IMR-90 (cell line): ENCODE results near the gene HSD17B4. TPM values are rescaled to one million over a fixed set of nuclear protein-coding genes. Genes with fewer than 3 reads are reported as not detected.

Experiments
- ATAC-seq: fragments of 200-7000 bp; cut with Tn5 transposase; 2 replicates; pipeline ENCODE4 v1.9.1; 2020; ENCODE audit warnings: low read depth, mild to moderate bottlenecking, moderate library complexity
- BruUV-seq: library from RNA; stranded (reverse); fragments of 400-500 nt; replicated peaks from 2 replicates; lab custom pipeline; 2021; lab: Mats Ljungman, UMichigan
- CTCF ChIA-PET: fragments of 300-600 bp; formaldehyde crosslinking; extraction: SDS; loops from one replicate; lab custom pipeline; 2021; ENCODE audit warnings: antibody characterized with exemption; lab: Yijun Ruan, JAX
- POLR2A ChIA-PET: fragments of 300-600 bp; sonication (Branson Sonifier 250); formaldehyde crosslinking; loops from one replicate; lab custom pipeline; 2022; ENCODE audit warnings: antibody characterized with exemption; ENCODE audit not compliant: unreplicated experiment; lab: Charles Lee
- DNase-seq: peaks from one replicate; pipeline ENCODE4 v3.0.0; 2013
- H2AFZ ChIP-seq: replicated peaks from 2 replicates; pipeline ENCODE3; 2013; ENCODE audit warnings: low read length, mild to moderate bottlenecking; ENCODE audit not compliant: poor library complexity
- H2AK5ac ChIP-seq: 2 replicates; pipeline ENCODE4 v1.6.1; 2013; ENCODE audit warnings: low read depth, low read length, inconsistent platforms
- H2AK9ac ChIP-seq: replicated peaks from 2 replicates; pipeline ENCODE3; 2013; ENCODE audit warnings: mild to moderate bottlenecking, low read depth, low read length, moderate library complexity; ENCODE audit not compliant: poor library complexity
- H2BK120ac ChIP-seq: 2 replicates; pipeline ENCODE4 v1.6.1; 2013; ENCODE audit warnings: low read depth, low read length, inconsistent platforms
- H2BK15ac ChIP-seq: 3 replicates; pipeline ENCODE4 v1.6.1; 2013; ENCODE audit warnings: low read depth, low read length, inconsistent platforms
- H2BK20ac ChIP-seq: 2 replicates; pipeline ENCODE4 v1.6.1; 2013; ENCODE audit warnings: low read depth, mild to moderate bottlenecking, inconsistent platforms, low read length, moderate library complexity
- H2BK5ac ChIP-seq: 2 replicates; pipeline ENCODE4 v1.6.1; 2013; ENCODE audit warnings: mild to moderate bottlenecking, low read depth, low read length, inconsistent platforms; ENCODE audit not compliant: poor library complexity, severe bottlenecking
- H3K14ac ChIP-seq: replicated peaks from 2 replicates; pipeline ENCODE4 v1.6.1; 2013; ENCODE audit warnings: low read depth, low read length, inconsistent platforms
- H3K18ac ChIP-seq: 2 replicates; pipeline ENCODE4 v1.6.1; 2013; ENCODE audit warnings: low read depth, low read length, control low read depth
- H3K23ac ChIP-seq: 2 replicates; pipeline ENCODE4 v1.6.1; 2013; ENCODE audit warnings: low read depth, low read length, inconsistent platforms
- H3K27ac ChIP-seq: 2 replicates; pipeline ENCODE4 v1.5.1; 2013; ENCODE audit warnings: mild to moderate bottlenecking, control low read depth, low read length; ENCODE audit not compliant: insufficient read depth
- H3K27me3 ChIP-seq: 2 replicates; pipeline ENCODE4 v1.6.1; 2013; ENCODE audit warnings: low read length; ENCODE audit not compliant: control insufficient read depth, insufficient read depth
- H3K36me3 ChIP-seq: 2 replicates; pipeline ENCODE4 v1.6.1; 2013; ENCODE audit warnings: low read length, mixed read lengths; ENCODE audit not compliant: control insufficient read depth, insufficient read depth
- H3K4ac ChIP-seq: 2 replicates; pipeline ENCODE4 v1.6.1; 2013; ENCODE audit warnings: low read depth, low read length, inconsistent platforms
- H3K4me1 ChIP-seq: 2 replicates; pipeline ENCODE4 v1.6.1; 2013; ENCODE audit warnings: low read length, mixed read lengths; ENCODE audit not compliant: control insufficient read depth, insufficient read depth
- H3K4me2 ChIP-seq: 2 replicates; pipeline ENCODE4 v1.6.1; 2013; ENCODE audit warnings: low read depth, mild to moderate bottlenecking, control low read depth, low read length, moderate library complexity
- H3K4me3 ChIP-seq: 2 replicates; pipeline ENCODE4 v1.5.1; 2013; ENCODE audit warnings: low read depth, mild to moderate bottlenecking, control low read depth, low read length, moderate library complexity; ENCODE audit not compliant: insufficient read depth
- H3K56ac ChIP-seq: 2 replicates; pipeline ENCODE4 v1.6.1; 2013; ENCODE audit warnings: low read length, inconsistent platforms; ENCODE audit not compliant: insufficient read depth; ENCODE audit errors: extremely low read depth
- H3K79me1 ChIP-seq, 2 experiments: 2 replicates each; pipeline ENCODE4 v1.6.1; 2013; ENCODE audit warnings: low read length in 2 of 2, inconsistent platforms in 1 of 2, low read depth in 1 of 2
- H3K9ac ChIP-seq: 2 replicates; pipeline ENCODE4 v1.6.1; 2013; ENCODE audit warnings: low read depth, low read length, control low read depth
- H3K9me1 ChIP-seq: 2 replicates; pipeline ENCODE4 v1.6.1; 2013; ENCODE audit warnings: low read length, inconsistent platforms; ENCODE audit not compliant: insufficient read depth
- H3K9me3 ChIP-seq: 2 replicates; pipeline ENCODE4 v1.6.1; 2013; ENCODE audit warnings: low read length; ENCODE audit not compliant: control insufficient read depth, insufficient read depth
- H4K20me1 ChIP-seq: 2 replicates; pipeline ENCODE4 v1.6.1; 2013; ENCODE audit warnings: low read length, inconsistent platforms; ENCODE audit not compliant: insufficient read depth
- H4K5ac ChIP-seq: 2 replicates; pipeline ENCODE4 v1.6.1; 2013; ENCODE audit warnings: mild to moderate bottlenecking, low read depth, low read length, control low read depth
- H4K8ac ChIP-seq, 2 experiments: 2 replicates each; pipeline ENCODE4 v1.6.1; 2013; ENCODE audit warnings: low read depth in 2 of 2, low read length in 2 of 2, control low read depth in 1 of 2, inconsistent platforms in 1 of 2
- H4K91ac ChIP-seq: 2 replicates; pipeline ENCODE4 v1.6.1; 2013; ENCODE audit warnings: low read depth, low read length, inconsistent platforms; ENCODE audit not compliant: insufficient read depth
- CHD1 ChIP-seq: IDR thresholded peaks from 2 replicates; pipeline ENCODE4 v1.6.1; 2012; ENCODE audit warnings: low read depth, low read length, improper control_type of control experiment
- FOS ChIP-seq: fragments of 150-350 bp; IDR thresholded peaks from 2 replicates; pipeline ENCODE4 v1.6.1; 2016; ENCODE audit warnings: low read depth, low read length
- MAFK ChIP-seq: IDR thresholded peaks from 2 replicates; pipeline ENCODE4 v1.6.1; 2012; ENCODE audit warnings: low read depth, low read length, improper control_type of control experiment
- MAZ ChIP-seq: IDR thresholded peaks from 2 replicates; pipeline ENCODE4 v1.6.1; 2012; ENCODE audit warnings: low read depth, mild to moderate bottlenecking, low read length, improper control_type of control experiment, moderate library complexity, borderline replicate concordance
- NFE2L2 ChIP-seq: fragments of 150-350 bp; IDR thresholded peaks from 2 replicates; pipeline ENCODE4 v1.6.1; 2016; ENCODE audit warnings: low read depth, mild to moderate bottlenecking, low read length
- POLR2A ChIP-seq: IDR thresholded peaks from 2 replicates; pipeline ENCODE4 v1.6.1; 2012; ENCODE audit warnings: mild to moderate bottlenecking, low read depth, low read length
- RAD21 ChIP-seq: IDR thresholded peaks from 2 replicates; pipeline ENCODE4 v1.6.1; 2012; ENCODE audit warnings: low read length, improper control_type of control experiment
- RFX5 ChIP-seq: IDR thresholded peaks from 2 replicates; pipeline ENCODE4 v1.8.0; 2012; ENCODE audit warnings: low read depth, mild to moderate bottlenecking, low read length, moderate library complexity
- SMC3 ChIP-seq: fragments of 150-350 bp; IDR thresholded peaks from 2 replicates; pipeline ENCODE4 v1.6.1; 2016; ENCODE audit warnings: low read depth, mild to moderate bottlenecking, antibody characterized with exemption, low read length, moderate library complexity
- WGBS, 2 experiments: methylation state at CpG; one replicate each; pipeline versions ENCODE4 v1.1.5 to v1.1.7; 2013; ENCODE audit warnings: missing lambda C conversion rate in 2 of 2; ENCODE audit not compliant: insufficient read length in 1 of 2; ENCODE audit errors: extremely low coverage in 2 of 2; 5-methylcytosine and 5-hydroxymethylcytosine counted together
- dilution Hi-C: fragments of 300-500 bp; cut with HindIII; formaldehyde crosslinking; loops from one replicate; pipeline ENCODE4 v1.14.3; 2018; ENCODE audit warnings: low sequenced_read_pairs; ENCODE audit not compliant: unreplicated experiment
- in situ Hi-C: fragments of 300-500 bp; cut with MboI; formaldehyde crosslinking; loops from 3 replicates; pipeline ENCODE4 v1.14.3; 2019; ENCODE audit warnings: low sequenced_read_pairs, inconsistent platforms, mixed read lengths
- intact Hi-C: fragments of 100-400 bp; cut with micrococcal nuclease; formaldehyde crosslinking; loops from 2 replicates; pipeline ENCODE4 v1.10.0; 2022
- polyA plus RNA-seq, 3 experiments: library from polyadenylated mRNA; depleted of rRNA; stranded (reverse); fragments of >200 nt; gene quantifications; 2 replicates each; pipeline ENCODE4 v1.2.3, GENCODE V29; 2012; ENCODE audit warnings: low replicate concordance in 1 of 3
- total RNA-seq: library from RNA; depleted of rRNA; stranded (reverse); fragments of >200 nt; gene quantifications from 2 replicates; pipeline ENCODE4 v1.2.3, GENCODE V29; 2012
- TF ChIP-seq, protein P1 (sequence below): conservative IDR thresholded peaks from 2 replicates; pipeline ENCODE4 v1.5.1; 2012; ENCODE audit warnings: mild to moderate bottlenecking, low read depth, low read length, improper control_type of control experiment
- TF ChIP-seq, protein P2 (sequence below): fragments of 150-350 bp; IDR thresholded peaks from 2 replicates; pipeline ENCODE4 v1.6.1; 2017; ENCODE audit warnings: mild to moderate bottlenecking, antibody characterized with exemption, low read length, low read depth

Gene HSD17B4
- total and polyA plus RNA-seq, 2 of the 4 experiments (the other 2 are of a cell fraction): 95.1 to 154 TPM

- Histone ChIP-seq H3K56ac (no peak overlapping the region), H2AK5ac (no peak overlapping the region), H3K4me2 (no peak overlapping the region), H3K27me3 (peaks cover 2% of the 10 kb centered on the region; the same call in 1 of the 2 replicates), H3K18ac (no peak overlapping the region), H3K36me3 (no peaks in the 10 kb centered on the region), H3K79me1 (peaks cover 6 to 17% of the 10 kb centered on the region in 2 experiments; a peak in 3 of 4 replicates), H3K4me3 (no peak overlapping the region), H3K4ac (no peak overlapping the region), H3K9me3 (peaks cover 3% of the 10 kb centered on the region; the same call in 1 of the 2 replicates), H2BK20ac (no peak overlapping the region), H3K27ac (no peak overlapping the region), H4K91ac (no peak overlapping the region), H3K9ac (no peak overlapping the region), H4K8ac (no peak overlapping the region), H3K4me1 (no peaks in the 10 kb centered on the region), H2BK120ac (no peak overlapping the region), H4K5ac (no peak overlapping the region), H4K20me1 (no peaks in the 10 kb centered on the region), H2BK5ac (no peak overlapping the region), H3K14ac (no peak overlapping the region), H2AFZ (no peak overlapping the region), H3K9me1 (no peaks in the 10 kb centered on the region), H2BK15ac (no peak overlapping the region), H3K23ac (no peak overlapping the region), H2AK9ac (no peak overlapping the region)
- DNase-seq: no peak
- in situ Hi-C loops (no loop called here), dilution Hi-C loops (no loop called here), intact Hi-C loops (no loop called here)
- ChIA-PET CTCF (no interaction called here), POLR2A (no interaction called here)
- TF ChIP-seq SMC3: no peak
- TF ChIP-seq, protein P1, sequence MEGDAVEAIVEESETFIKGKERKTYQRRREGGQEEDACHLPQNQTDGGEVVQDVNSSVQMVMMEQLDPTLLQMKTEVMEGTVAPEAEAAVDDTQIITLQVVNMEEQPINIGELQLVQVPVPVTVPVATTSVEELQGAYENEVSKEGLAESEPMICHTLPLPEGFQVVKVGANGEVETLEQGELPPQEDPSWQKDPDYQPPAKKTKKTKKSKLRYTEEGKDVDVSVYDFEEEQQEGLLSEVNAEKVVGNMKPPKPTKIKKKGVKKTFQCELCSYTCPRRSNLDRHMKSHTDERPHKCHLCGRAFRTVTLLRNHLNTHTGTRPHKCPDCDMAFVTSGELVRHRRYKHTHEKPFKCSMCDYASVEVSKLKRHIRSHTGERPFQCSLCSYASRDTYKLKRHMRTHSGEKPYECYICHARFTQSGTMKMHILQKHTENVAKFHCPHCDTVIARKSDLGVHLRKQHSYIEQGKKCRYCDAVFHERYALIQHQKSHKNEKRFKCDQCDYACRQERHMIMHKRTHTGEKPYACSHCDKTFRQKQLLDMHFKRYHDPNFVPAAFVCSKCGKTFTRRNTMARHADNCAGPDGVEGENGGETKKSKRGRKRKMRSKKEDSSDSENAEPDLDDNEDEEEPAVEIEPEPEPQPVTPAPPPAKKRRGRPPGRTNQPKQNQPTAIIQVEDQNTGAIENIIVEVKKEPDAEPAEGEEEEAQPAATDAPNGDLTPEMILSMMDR: no peak
- TF ChIP-seq, protein P2, sequence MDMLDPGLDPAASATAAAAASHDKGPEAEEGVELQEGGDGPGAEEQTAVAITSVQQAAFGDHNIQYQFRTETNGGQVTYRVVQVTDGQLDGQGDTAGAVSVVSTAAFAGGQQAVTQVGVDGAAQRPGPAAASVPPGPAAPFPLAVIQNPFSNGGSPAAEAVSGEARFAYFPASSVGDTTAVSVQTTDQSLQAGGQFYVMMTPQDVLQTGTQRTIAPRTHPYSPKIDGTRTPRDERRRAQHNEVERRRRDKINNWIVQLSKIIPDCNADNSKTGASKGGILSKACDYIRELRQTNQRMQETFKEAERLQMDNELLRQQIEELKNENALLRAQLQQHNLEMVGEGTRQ: no peak
- TF ChIP-seq NFE2L2: no peak
- TF ChIP-seq RFX5: no peak
- TF ChIP-seq RAD21: no peak
- no peak for TF ChIP-seq POLR2A
- TF ChIP-seq FOS: no peak
- TF ChIP-seq MAFK: no peak
- TF ChIP-seq CHD1: no peak
- no peak for TF ChIP-seq MAZ
- no TSS peak for BruUV-seq
- ATAC-seq: no peak
- WGBS, 2 experiments: no CpG with 5 or more reads among the region's 3 CpGs
Observed at GRCh38 chr5:119449882-119450281, 2.4 kb upstream of the HSD17B4 start.
